ENCODE results near the gene C10orf95. TPM values are rescaled to one million over a fixed set of nuclear protein-coding genes. Genes with fewer than 3 reads are reported as not detected.

C10orf95 gene
- total and polyA plus RNA-seq, 8 donors, result 0.70 to 7.3 (median 1.7) TPM

- DNase-seq (peak in 1 of 4 donors; percentile 45), ATAC-seq (no peak)
- H3K9me3 ChIP-seq, result no peaks in the 10 kb centered on the region
- peaks cover 6 to 48% of the 10 kb centered on the region in 2 donors for H3K4me1 ChIP-seq
- intact Hi-C loops (cut with DNase I), result no loop called here
- no peak overlapping the region for H3K4me3 ChIP-seq
- H3K27me3 ChIP-seq, result no peaks in the 10 kb centered on the region
- H3K36me3 ChIP-seq, result peaks cover 0 to 28% of the 10 kb centered on the region in 2 donors
- peak overlapping the region in 1 of 2 donors; percentile 86 for H3K27ac ChIP-seq
- no peak for TF ChIP-seq CTCF (IDR thresholded peaks at IDR 0.05)
Observed at GRCh38 chr10:102467318-102467717, 16.0 kb upstream of the C10orf95 start.

GRCh38 chr10:102465466-102465865, 14.1 kb upstream of the C10orf95 start:
- Histone ChIP-seq H3K36me3 (peaks cover 0 to 11% of the 10 kb centered on the region in 2 donors), H3K27me3 (no peaks in the 10 kb centered on the region), H3K27ac (no peak overlapping the region), H3K4me1 (peaks cover 6 to 63% of the 10 kb centered on the region in 2 donors), H3K4me3 (no peak overlapping the region), H3K9me3 (no peaks in the 10 kb centered on the region)
- intact Hi-C loops (cut with DNase I), result no loop called here
- no peak for DNase-seq
- ATAC-seq, result no peak
- no peak for TF ChIP-seq CTCF (IDR thresholded peaks at IDR 0.05)

- no peak for TF ChIP-seq CTCF (IDR thresholded peaks at IDR 0.05)
- Histone ChIP-seq H3K9me3 (no peaks in the 10 kb centered on the region), H3K36me3 (peaks cover 0 to 4% of the 10 kb centered on the region in 2 donors), H3K4me3 (no peak overlapping the region), H3K4me1 (peaks cover 4 to 50% of the 10 kb centered on the region in 2 donors), H3K27me3 (no peaks in the 10 kb centered on the region), H3K27ac (no peak overlapping the region)
- DNase-seq (no peak), ATAC-seq (no peak)
- intact Hi-C loops (cut with DNase I), result no loop called here
Observed at GRCh38 chr10:102463983-102464382, 12.6 kb upstream of the C10orf95 start.

GRCh38 chr10:102462512-102463054, 11.2 kb upstream of the C10orf95 start:
- no peak for DNase-seq
- TF ChIP-seq CTCF (IDR thresholded peaks at IDR 0.05), result no peak
- intact Hi-C loops (cut with DNase I), result no loop called here
- H3K27me3 ChIP-seq, result no peaks in the 10 kb centered on the region
- peak overlapping the region in 1 of 2 donors; percentile 7 for H3K27ac ChIP-seq
- H3K9me3 ChIP-seq, result no peaks in the 10 kb centered on the region
- no peak for ATAC-seq
- H3K4me3 ChIP-seq, result peak overlapping the region in 1 of 2 donors; percentile 55
- peaks cover 0 to 36% of the 10 kb centered on the region in 2 donors for H3K4me1 ChIP-seq
- H3K36me3 ChIP-seq, result no peaks in the 10 kb centered on the region

- TF ChIP-seq CTCF (IDR thresholded peaks at IDR 0.05), result no peak
- peak overlapping the region in 1 of 2 donors; percentile 62 for H3K27ac ChIP-seq
- intact Hi-C loops (cut with DNase I), result no loop called here
- H3K36me3 ChIP-seq, result no peaks in the 10 kb centered on the region
- ATAC-seq (peak; percentile 97), DNase-seq (peak; percentile 72 to 99 (median 94))
- peaks cover 0 to 41% of the 10 kb centered on the region in 2 donors for H3K4me1 ChIP-seq
- H3K27me3 ChIP-seq, result no peaks in the 10 kb centered on the region
- peak overlapping the region; percentile 42 to 55 for H3K4me3 ChIP-seq
- H3K9me3 ChIP-seq, result no peaks in the 10 kb centered on the region
Observed at GRCh38 chr10:102461187-102462054, 10.1 kb upstream of the C10orf95 start.

Data from left lung (tissue), 10 donors.